ENCODE results near the gene ZNF793. TPM values are rescaled to one million over a fixed set of nuclear protein-coding genes. Genes with fewer than 3 reads are reported as not detected.

ZNF793 gene
- total RNA-seq, 4 donors from 2014 or later, result 1.2 to 3.4 (median 2.0) TPM

GRCh38 chr19:37513397-37513796, 6.7 kb downstream of the ZNF793 start:
- H3K27ac ChIP-seq, result no peak overlapping the region
- H3K4me3 ChIP-seq, result no peak overlapping the region
- intact Hi-C loops (cut with DNase I), result no loop called here
- DNase-seq, result no peak
- TF ChIP-seq CTCF (IDR thresholded peaks at IDR 0.05), result no peak
- TF ChIP-seq POLR2A (IDR thresholded peaks at IDR 0.05), result no peak
- WGBS, 2 donors, result 45 to 48% methylated on average over 2 of the region's 2 CpGs
- H3K36me3 ChIP-seq, result peaks cover 0 to 100% (median 3%) of the 10 kb centered on the region in 3 donors
- peaks cover 0 to 68% (median 0%) of the 10 kb centered on the region in 3 donors for H3K9me3 ChIP-seq
- no peaks in the 10 kb centered on the region for H3K4me1 ChIP-seq
- H3K27me3 ChIP-seq, result no peaks in the 10 kb centered on the region

- no peak overlapping the region for H3K27ac ChIP-seq
- H3K9me3 ChIP-seq, result peaks cover 0 to 96% (median 15%) of the 10 kb centered on the region in 3 donors
- intact Hi-C loops (cut with DNase I), result no loop called here
- H3K27me3 ChIP-seq, result no peaks in the 10 kb centered on the region
- TF ChIP-seq POLR2A (IDR thresholded peaks at IDR 0.05) (no peak), CTCF (IDR thresholded peaks at IDR 0.05) (no peak)
- no peak for DNase-seq
- H3K4me3 ChIP-seq, result no peak overlapping the region
- no peaks in the 10 kb centered on the region for H3K4me1 ChIP-seq
- 14 to 40% methylated on average over 1 of the region's 2 CpGs for WGBS, 2 donors
- H3K36me3 ChIP-seq, result peaks cover 0 to 97% (median 0%) of the 10 kb centered on the region in 3 donors
These were observed 13.2 kb downstream of the ZNF793 start for GRCh38 chr19:37519890-37520289.

- DNase-seq, result no peak
- intact Hi-C loops (cut with DNase I), result no loop called here
- Histone ChIP-seq H3K4me3 (no peak overlapping the region), H3K36me3 (peaks cover 15 to 52% (median 21%) of the 10 kb centered on the region in 3 donors), H3K9me3 (peaks cover 4 to 100% (median 95%) of the 10 kb centered on the region in 3 donors), H3K27me3 (no peaks in the 10 kb centered on the region), H3K27ac (no peak overlapping the region), H3K4me1 (no peaks in the 10 kb centered on the region)
- TF ChIP-seq CTCF (IDR thresholded peaks at IDR 0.05), result no peak
- no peak for TF ChIP-seq POLR2A (IDR thresholded peaks at IDR 0.05)
- 92 to 98% methylated on average over 7 of the region's 7 CpGs for WGBS, 2 donors
These were observed 30.7 kb downstream of the ZNF793 start for GRCh38 chr19:37537391-37537947.

GRCh38 chr19:37551129-37551993, 44.6 kb downstream of the ZNF793 start:
- Histone ChIP-seq H3K4me1 (no peaks in the 10 kb centered on the region), H3K27me3 (no peaks in the 10 kb centered on the region), H3K4me3 (peak overlapping the region; percentile 2 to 53 (median 38)), H3K36me3 (peaks cover 0 to 4% (median 0%) of the 10 kb centered on the region in 3 donors), H3K27ac (no peak overlapping the region), H3K9me3 (peaks cover 14 to 62% (median 62%) of the 10 kb centered on the region in 3 donors)
- WGBS, 2 donors, result 14 to 22% methylated on average over 17 to 26 of the region's 65 CpGs
- intact Hi-C loops (cut with DNase I), result no loop called here
- no peak for DNase-seq
- TF ChIP-seq CTCF (IDR thresholded peaks at IDR 0.05), result peak in 1 of 6 experiments; percentile 24
- TF ChIP-seq POLR2A (IDR thresholded peaks at IDR 0.05), result no peak

- 84 to 95% methylated on average over 3 of the region's 3 CpGs for WGBS, 2 donors
- no peak overlapping the region for H3K27ac ChIP-seq
- no peak for DNase-seq
- no peak overlapping the region for H3K4me3 ChIP-seq
- peaks cover 0 to 84% (median 8%) of the 10 kb centered on the region in 3 donors for H3K36me3 ChIP-seq
- no peaks in the 10 kb centered on the region for H3K27me3 ChIP-seq
- H3K9me3 ChIP-seq, result peaks cover 0 to 31% (median 0%) of the 10 kb centered on the region in 3 donors
- TF ChIP-seq CTCF (IDR thresholded peaks at IDR 0.05) (no peak), POLR2A (IDR thresholded peaks at IDR 0.05) (no peak)
- H3K4me1 ChIP-seq, result no peaks in the 10 kb centered on the region
- intact Hi-C loops (cut with DNase I), result no loop called here
These were observed 56.8 kb downstream of the ZNF793 start for GRCh38 chr19:37563518-37563917.
